GM20431 (cell line): ENCODE results near the gene CTAGE4.
"Not testable (repeated sequence)": the region's sequence is repeated elsewhere in the genome, so short reads cannot be mapped to it uniquely, and the experiment has no call there.

Source experiments
- in situ Hi-C: fragments of 300-500 bp; cut with MseI, MboI; formaldehyde crosslinking; loops from one replicate; pipeline ENCODE4 v1.15.0; 2020; ENCODE audit warnings: low sequenced_read_pairs; ENCODE audit not compliant: unreplicated experiment

Gene CTAGE4

GRCh38 chr7:144183166-144183565 lies at the start of gene CTAGE4:
Gene CTAGE4, plus strand, starts transcription at chr7:144183466. Its CDS starts 38 bp downstream, at chr7:144183504.
- in situ Hi-C loops, result not testable (repeated sequence)

- in situ Hi-C loops, result no loop called here
These were observed 49.1 kb upstream of the CTAGE4 start for GRCh38 chr7:144134116-144134515.

- in situ Hi-C loops, result no loop called here
These were observed 45.8 kb upstream of the CTAGE4 start for GRCh38 chr7:144137501-144137900.

- in situ Hi-C loops, result no loop called here
These were observed 41.1 kb upstream of the CTAGE4 start for GRCh38 chr7:144142187-144142586.

- in situ Hi-C loops, result no loop called here
These were observed 38.8 kb upstream of the CTAGE4 start for GRCh38 chr7:144144426-144144825.

GRCh38 chr7:144148224-144148827 lies 34.9 kb upstream of the CTAGE4 start:
- in situ Hi-C loops, result no loop called here

- in situ Hi-C loops, result loop anchor here (25.0 kb wide), 1 partner anchor 228 kb away; no protein-coding TSS in a partner anchor
These were observed 24.4 kb upstream of the CTAGE4 start for GRCh38 chr7:144158861-144159260.

- in situ Hi-C loops, result loop anchor here (25.0 kb wide), 1 partner anchor 223 kb away; no protein-coding TSS in a partner anchor
These were observed 18.5 kb upstream of the CTAGE4 start for GRCh38 chr7:144164784-144165183.

GRCh38 chr7:144171594-144172350 lies 11.5 kb upstream of the CTAGE4 start:
- in situ Hi-C loops, result loop anchor here (25.0 kb wide), 1 partner anchor 216 kb away; no protein-coding TSS in a partner anchor

GRCh38 chr7:144174613-144175012 lies 8.7 kb upstream of the CTAGE4 start:
- in situ Hi-C loops, result loop anchor here (25.0 kb wide), 1 partner anchor 213 kb away; no protein-coding TSS in a partner anchor

- in situ Hi-C loops, result not testable (repeated sequence)
These were observed 4.7 kb upstream of the CTAGE4 start for GRCh38 chr7:144178380-144179164.

- in situ Hi-C loops, result not testable (repeated sequence)
These were observed 4.1 kb upstream of the CTAGE4 start for GRCh38 chr7:144179165-144179479.

- in situ Hi-C loops, result not testable (repeated sequence)
These were observed 4.6 kb downstream of the CTAGE4 start for GRCh38 chr7:144187848-144188247.

- in situ Hi-C loops, result not testable (repeated sequence)
These were observed 5.4 kb downstream of the CTAGE4 start for GRCh38 chr7:144188578-144189171.

GRCh38 chr7:144193782-144194181 lies 10.5 kb downstream of the CTAGE4 start:
- in situ Hi-C loops, result not testable (repeated sequence)

GRCh38 chr7:144194453-144194852 lies 11.2 kb downstream of the CTAGE4 start:
- in situ Hi-C loops, result not testable (repeated sequence)

- in situ Hi-C loops, result not testable (repeated sequence)
These were observed 12.1 kb downstream of the CTAGE4 start, which contains the start of gene ARHGEF35 for GRCh38 chr7:144195212-144195872. Gene ARHGEF35, minus strand, starts transcription at chr7:144195833. Its CDS starts 7,450 bp downstream, at chr7:144188383.

GRCh38 chr7:144198934-144199333 lies 15.7 kb downstream of the CTAGE4 start:
- in situ Hi-C loops, result not testable (repeated sequence)

- in situ Hi-C loops, result not testable (repeated sequence)
These were observed 18.7 kb downstream of the CTAGE4 start for GRCh38 chr7:144201978-144202377.

- in situ Hi-C loops, result not testable (repeated sequence)
These were observed 19.8 kb downstream of the CTAGE4 start for GRCh38 chr7:144203086-144203485.
